GM12865 (cell line): ENCODE results near the gene TWF2.

Experiments
- DNase-seq: peaks from one replicate; pipeline ENCODE4 v3.0.0; 2010; ENCODE audit warnings: low read depth
- H3K4me3 ChIP-seq: 2 replicates; pipeline ENCODE4 v1.5.1; 2011; ENCODE audit warnings: mild to moderate bottlenecking, low read depth, low read length, control low read depth
- TF ChIP-seq, protein P1 (sequence below): IDR thresholded peaks from 2 replicates; pipeline ENCODE4 v1.5.1; 2011; ENCODE audit warnings: low read length, control low read depth, low read depth, inconsistent platforms; ENCODE audit not compliant: insufficient read depth; ENCODE audit errors: missing control alignments

Gene TWF2

DNA sequence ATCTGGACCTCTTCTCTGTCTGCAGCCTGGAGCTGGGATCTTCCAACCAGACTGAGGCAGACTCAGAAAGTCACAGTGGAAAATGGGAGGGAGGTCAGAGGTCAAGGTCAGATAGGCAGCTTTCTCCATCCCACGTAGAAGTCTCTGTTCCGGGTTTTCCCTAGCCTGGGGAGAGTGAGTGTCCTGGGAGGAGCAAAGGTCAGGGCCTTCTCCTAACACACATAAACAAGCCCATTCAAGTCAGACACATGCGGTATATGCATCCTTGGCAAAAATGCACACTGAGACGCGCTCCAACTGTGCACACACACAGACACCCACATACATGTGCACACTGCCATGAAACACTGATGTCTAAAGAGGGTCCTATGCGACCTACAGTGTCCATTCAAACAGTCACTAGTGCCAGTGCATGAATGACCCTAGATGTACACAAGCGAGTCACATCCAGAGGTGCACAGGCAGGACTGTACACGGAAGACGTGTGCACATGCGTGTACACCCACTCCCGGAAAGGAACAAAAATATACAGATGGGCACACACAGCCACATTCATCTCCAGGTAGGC is 681 bp downstream of the TWF2 start:
- H3K4me3 ChIP-seq: peak overlapping the region; percentile 67
- TF ChIP-seq, protein P1, sequence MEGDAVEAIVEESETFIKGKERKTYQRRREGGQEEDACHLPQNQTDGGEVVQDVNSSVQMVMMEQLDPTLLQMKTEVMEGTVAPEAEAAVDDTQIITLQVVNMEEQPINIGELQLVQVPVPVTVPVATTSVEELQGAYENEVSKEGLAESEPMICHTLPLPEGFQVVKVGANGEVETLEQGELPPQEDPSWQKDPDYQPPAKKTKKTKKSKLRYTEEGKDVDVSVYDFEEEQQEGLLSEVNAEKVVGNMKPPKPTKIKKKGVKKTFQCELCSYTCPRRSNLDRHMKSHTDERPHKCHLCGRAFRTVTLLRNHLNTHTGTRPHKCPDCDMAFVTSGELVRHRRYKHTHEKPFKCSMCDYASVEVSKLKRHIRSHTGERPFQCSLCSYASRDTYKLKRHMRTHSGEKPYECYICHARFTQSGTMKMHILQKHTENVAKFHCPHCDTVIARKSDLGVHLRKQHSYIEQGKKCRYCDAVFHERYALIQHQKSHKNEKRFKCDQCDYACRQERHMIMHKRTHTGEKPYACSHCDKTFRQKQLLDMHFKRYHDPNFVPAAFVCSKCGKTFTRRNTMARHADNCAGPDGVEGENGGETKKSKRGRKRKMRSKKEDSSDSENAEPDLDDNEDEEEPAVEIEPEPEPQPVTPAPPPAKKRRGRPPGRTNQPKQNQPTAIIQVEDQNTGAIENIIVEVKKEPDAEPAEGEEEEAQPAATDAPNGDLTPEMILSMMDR: no peak
- no peak for DNase-seq

DNA sequence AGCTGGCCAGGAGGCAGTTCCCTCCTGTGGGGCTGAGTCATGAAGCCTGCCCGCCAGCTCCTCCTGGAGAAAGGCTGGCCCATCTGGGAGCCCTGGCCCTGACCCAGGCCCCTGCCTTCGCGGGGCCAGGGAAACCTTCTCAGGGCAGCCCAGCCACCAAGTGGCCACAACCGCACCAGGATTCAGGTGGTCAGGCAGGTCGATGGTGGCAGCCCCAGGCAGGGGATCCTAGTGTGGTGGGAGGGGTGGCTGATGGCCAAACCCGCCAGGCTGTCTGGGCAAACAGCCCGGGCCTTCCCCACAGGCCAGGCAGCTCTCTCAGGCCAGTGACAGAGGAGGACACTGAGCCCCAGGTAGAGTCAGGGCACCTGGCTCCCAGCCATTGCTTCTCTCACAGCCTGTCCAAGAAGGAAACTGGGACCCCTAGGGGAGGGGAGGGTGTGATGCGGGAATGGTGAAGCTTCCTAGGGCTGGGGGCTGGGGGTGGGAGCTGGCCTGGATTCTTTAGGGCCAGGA is 1.2 kb downstream of the TWF2 start:
- no peak for DNase-seq
- TF ChIP-seq, protein P1: no peak
- H3K4me3 ChIP-seq: peak overlapping the region; percentile 67

DNA sequence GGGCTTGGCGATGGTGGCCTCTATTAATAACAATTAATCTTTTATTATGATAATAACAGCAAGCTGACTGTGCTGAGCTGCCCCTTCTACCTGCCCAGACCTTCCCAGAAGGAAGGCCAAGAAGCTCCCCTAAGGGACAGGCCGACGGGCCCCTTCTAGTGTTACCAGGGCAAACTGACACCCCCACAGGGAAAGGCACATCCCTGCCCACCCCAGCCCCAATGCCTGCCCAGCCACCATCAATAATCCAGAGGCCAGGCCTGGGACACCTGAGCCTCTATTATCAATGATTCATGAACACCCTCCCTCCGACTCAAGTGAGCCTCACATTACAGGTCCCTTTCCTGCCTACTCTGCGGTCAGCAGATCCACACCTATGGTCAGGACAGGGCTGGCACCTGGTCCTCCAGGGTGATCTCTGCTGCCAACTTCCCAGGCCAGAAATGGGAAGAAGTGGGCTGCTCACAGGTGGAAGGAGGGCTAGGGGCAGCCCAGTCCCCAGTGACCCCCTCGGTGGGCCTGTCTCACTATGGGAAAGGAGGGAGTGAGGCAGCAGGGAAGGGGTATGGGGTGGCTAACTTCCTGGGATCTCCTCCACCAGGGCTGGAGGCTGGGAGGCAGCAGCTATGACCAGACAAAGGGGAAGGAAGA is 1.8 kb downstream of the TWF2 start:
- H3K4me3 ChIP-seq: peak overlapping the region; percentile 67; the same call in 1 of the 2 replicates
- no peak for DNase-seq
- TF ChIP-seq, protein P1: no peak

DNA sequence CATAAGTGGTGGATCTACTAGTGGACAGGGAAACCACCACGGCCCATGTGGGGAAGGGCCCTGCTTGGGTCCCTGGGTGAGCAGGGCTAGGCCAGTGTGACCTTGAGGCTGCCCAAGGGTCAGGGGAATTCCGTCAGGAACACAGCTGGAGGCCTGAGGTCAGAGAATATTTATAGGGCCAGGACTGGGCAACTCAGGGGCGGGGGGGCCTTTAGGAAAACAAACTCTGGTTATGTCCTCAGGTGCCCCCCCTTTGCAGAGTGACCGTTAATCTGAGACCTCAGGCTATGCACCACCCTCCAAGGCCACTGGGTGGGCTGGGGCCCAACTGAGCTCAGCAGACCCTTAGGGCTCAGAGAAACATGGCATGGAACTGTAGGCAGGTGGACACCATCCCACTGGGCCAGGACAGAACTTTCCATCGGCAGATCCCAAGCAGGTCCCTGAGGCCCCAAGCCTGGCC is 2.5 kb downstream of the TWF2 start:
- DNase-seq: no peak
- TF ChIP-seq, protein P1: peak; percentile 5
- no peak overlapping the region for H3K4me3 ChIP-seq

DNA sequence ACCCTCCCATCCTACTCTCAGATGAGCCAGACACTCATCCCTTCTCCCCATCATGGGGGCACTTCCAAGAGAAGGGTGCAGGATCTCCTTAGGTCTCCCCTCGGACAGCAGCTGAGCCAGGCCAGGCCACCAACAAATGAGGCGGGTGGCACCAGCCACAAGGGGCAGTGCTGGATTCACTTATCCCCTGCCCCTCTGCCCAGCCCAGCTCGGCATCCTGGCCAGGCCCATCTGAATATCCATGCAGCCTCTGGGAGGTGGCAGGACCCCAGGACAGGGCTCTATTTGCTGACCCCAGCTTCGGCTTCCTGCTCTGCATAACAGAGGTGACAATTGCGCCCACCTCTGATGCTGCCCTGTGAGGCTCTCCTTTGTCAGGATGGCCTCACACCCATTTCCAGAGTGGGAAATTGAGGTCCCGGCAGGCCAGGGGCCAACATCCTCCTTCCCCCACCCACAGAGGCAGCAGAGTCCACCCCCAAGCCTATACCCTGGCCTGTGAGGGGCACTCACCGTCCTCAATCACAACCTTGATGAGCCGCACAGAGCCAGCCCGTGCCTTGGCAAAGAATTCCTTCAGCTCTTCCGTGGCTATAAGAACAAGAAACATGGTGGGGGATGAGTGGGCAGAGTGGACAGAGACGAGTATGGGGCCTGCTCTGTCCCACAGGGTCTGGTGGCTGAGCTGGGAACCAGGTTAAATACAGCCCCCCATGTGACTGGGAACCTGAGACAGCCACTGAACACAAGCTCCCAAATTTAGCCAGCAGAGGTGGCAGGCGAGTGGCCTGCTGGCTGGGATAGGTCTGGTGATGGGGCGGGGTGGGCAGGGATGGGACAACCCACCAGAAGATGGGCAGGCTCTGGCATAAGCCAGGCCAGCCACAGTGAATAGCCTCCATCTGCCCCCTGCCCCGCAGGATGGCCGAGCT is 4.2 kb downstream of the TWF2 start:
- no peak for DNase-seq
- no peak overlapping the region for H3K4me3 ChIP-seq
- TF ChIP-seq, protein P1: no peak

DNA sequence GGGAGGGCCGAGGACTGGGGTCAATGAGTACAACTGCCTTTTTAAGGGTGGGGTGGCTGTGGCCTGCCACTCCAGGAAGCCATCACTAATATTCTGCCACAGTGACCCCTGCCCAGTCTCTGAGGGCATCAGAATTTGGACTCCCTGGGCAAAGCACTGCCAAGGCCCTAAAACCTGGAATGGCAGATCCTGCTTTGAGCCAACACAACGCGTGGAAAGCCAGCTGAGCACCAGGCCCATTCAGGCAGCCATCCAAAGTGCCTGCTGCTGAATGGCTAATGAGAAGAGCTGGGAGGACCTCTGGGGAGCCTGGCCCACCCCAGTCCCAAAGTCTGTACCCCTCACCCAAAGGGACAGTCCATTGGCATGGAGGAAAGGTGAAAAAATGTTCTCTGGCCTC is 5.0 kb downstream of the TWF2 start:
- no peak for DNase-seq
- no peak overlapping the region for H3K4me3 ChIP-seq
- TF ChIP-seq, protein P1: no peak
